HG02981 (cell line): Measurements from ENCODE around the gene TMPRSS9.
"Not testable (repeated sequence)": the region's sequence is repeated elsewhere in the genome, so short reads cannot be mapped to it uniquely, and the experiment has no call there.

Source experiments
- ATAC-seq: cut with Tn5 transposase; IDR thresholded peaks from one replicate; pipeline ENCODE4 v1.9.1; 2021; ENCODE audit warnings: mild to moderate bottlenecking, moderate library complexity; ENCODE audit not compliant: unreplicated experiment

Gene TMPRSS9

DNA sequence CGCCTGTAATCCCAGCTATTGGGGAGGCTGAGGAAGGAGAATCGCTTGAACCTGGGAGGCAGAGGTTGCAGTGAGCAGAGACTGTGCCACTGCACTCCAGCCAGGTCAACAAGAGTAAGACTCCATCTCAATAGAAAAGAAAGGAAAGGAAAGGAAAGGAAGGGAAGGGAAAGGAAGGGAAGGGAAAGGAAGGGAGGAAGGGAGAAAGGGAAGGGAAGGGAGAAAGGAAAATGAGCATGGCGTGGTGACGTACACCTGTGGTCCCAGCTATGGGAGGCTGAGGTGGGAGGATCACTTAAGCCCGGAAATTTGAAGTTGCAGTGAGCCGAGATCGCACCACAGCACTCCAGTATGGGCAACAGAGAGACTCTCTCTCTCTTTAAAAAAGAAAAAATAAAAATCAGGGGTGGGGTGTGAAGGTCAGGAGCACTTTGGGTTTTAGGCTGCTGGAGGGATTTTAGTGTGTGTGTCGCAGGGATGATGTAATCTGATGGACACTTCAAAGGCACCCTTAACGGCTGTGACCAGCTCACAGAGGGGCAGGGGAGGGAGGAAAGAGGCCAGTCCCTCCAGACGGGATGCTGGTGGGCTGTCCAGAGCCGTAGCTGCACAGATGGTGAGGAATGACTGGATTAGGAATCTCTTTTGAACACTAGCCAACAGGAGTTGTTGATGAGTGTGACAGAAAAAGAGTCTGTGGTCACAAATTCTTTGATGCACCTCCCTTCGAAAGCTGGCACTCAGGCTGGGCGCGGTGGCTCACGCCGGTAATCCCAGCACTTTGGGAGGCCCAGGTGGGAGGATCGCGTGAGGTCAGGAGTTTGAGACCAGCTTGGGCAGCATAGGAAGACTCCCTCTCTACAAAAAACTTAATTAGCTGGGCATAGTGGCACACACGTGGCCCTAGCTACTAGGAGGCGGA, 27.6 kb downstream of the TMPRSS9 start:
- ATAC-seq, result no peak

DNA sequence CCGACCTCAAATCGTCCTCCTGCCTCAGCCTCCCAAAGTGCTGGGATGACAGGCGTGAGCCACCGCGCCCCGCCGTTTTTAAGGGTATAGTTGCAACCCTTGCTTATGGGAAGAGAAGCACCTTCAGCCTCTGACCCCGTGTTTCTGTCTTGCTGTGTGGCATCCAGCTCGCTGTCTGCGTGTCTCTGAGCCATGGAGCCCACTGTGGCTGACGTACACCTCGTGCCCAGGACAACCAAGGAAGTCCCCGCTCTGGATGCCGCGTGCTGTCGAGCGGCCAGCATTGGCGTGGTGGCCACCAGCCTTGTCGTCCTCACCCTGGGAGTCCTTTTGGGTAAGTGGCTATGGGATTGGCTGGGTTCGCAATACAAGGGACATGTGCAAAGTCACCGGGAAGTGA, 29.5 kb downstream of the TMPRSS9 start:
- no peak for ATAC-seq

DNA sequence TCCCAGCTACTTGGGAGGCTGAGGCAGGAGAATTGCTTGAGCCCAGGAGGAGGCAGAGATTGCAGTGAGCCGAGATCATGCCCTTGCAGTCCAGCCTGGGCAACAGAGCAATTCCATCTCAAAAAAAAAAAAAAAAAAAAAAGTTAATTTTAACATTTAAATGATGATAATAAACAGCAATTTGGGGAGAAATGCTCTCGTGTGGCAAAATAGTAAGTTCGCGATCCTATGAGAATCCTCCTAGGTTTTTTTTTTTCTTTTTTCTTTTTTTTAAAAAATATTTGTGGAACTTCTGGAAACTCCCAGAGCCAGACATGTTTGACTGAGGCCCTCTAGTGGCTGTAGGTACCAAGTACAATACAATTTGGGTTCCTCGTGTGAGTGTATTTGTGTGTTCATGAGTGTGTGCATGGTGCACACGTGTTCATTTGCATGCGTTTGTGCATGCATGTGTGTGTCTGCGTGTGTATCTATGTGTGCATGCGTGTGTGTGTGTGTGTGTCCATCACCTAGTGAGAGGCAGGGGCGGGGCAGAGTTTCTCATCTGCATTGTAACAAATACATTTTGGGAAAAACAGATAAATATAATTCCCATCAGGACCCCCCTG, 31.2 kb downstream of the TMPRSS9 start:
- ATAC-seq, result no peak

DNA sequence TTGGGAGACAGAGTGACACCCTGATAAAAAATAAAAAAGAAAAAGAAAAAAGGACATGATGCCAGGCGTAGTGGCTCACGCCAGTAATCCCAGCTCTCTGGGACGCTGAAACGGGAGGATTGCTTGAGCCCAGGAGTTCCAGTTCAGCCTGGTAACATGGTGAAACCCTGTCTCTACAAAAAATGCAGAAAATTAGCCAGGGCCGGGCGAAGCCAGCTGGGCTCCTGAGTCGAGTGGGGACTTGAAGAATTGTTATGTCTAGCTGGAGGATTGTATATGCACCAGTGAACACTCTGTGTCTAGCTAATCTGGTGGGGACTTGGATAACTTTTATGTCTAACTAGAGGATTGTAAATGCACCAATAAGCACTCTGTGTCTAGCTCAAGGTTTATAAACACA, 32.3 kb downstream of the TMPRSS9 start:
- no peak for ATAC-seq

DNA sequence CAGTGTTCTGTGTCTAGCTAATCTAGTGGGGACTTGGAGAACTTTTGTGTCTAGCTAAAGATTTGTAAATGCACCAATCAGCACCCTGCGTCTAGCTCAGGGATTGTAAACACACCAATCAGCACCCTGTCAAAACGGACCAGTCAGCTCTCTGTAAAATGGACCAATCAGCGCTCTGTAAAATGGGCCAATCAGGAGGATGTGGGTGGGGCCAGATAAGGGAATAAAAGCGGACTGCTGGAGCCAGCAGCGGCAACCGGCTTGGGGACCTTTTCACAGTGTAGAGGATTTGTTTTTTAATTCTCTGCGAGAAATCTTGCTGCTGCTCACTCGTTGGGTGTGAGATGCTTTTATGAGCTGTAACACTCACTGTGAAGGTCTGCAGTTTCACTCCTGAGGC, 32.8 kb downstream of the TMPRSS9 start:
- not testable (repeated sequence) for ATAC-seq

DNA sequence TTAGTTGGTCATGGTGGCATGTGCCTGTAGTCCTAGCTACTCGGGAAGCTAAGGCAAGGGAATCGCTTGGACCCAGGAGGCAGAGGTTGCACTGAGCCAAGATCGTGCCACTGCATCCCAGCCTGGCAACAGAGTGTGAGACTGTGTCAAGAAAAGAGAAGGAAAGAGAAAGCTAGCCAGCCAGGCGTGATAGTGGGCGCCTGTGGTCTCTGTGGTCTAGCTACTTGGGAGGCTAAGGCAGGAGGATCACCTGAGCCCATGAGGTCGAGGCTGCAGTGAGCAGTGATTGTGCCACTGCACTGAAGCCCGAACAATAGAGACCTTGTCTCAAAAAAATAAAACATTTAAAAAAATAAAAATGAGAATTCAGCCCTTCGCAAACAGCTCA, 34.0 kb downstream of the TMPRSS9 start:
- no peak for ATAC-seq

DNA sequence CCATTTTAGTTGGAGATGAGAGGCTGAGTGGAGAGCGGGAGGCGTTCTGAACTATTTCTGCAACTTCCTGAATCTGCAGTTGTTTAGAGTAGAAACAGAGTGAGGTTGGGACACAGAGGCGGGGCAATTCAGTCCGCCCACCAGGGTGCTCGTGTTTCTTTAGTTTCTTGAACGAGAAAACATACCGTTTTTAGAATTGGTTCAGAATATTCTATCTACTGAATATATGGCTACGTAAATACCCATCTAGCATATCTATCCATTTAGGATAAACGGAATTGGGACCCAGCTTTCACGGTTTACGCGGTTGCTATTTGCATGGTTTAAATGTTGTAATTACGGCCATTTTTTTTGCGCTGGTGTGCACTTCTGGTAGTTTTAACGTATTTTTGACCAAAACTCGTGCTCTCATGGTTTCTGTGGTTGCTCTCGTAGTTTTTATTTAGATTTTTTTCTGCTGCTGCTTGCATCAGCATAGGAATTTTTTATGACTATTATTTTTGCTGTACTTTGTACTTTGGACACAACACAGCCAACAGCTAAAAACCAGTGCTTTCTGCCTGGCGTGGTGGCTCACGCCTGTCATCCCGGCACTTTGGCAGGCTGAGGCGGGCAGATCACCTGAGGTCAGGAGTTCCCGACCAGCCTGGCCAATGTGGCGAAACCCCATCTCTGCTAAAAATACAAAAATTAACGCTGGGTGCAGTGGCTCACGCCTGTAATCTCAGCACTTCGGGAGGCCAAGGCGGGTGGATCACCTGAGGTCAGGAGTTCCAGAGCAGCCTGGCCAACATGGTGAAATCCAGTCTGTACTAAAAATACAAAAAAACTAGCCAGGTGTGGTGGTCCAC, 34.6 kb downstream of the TMPRSS9 start:
- ATAC-seq, result no peak

DNA sequence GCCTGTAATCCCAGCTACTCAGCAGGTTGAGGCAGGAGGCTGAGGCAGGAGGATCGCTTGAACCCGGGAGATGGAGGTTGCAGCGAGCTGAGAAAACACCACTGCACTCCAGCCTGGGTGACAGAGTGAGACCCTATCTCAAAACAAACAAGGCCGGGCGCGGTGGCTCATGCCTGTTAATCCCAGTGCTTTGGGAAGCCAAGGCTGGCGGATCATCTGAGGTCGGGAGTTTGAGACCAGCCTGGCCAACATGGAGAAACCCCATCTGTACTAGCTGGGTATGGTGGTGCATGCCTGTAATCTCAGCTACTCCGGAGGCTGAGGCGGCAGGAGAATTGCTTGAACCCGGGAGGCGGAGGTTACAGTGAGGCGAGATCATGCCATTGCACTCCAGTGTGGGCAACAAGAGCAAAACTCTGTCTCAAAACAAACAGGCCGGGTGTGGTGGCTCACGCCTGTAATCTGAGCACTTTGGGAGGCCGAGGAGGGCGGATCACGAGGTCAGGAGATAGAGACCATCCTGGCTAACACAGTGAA, 35.3 kb downstream of the TMPRSS9 start:
- not testable (repeated sequence) for ATAC-seq

DNA sequence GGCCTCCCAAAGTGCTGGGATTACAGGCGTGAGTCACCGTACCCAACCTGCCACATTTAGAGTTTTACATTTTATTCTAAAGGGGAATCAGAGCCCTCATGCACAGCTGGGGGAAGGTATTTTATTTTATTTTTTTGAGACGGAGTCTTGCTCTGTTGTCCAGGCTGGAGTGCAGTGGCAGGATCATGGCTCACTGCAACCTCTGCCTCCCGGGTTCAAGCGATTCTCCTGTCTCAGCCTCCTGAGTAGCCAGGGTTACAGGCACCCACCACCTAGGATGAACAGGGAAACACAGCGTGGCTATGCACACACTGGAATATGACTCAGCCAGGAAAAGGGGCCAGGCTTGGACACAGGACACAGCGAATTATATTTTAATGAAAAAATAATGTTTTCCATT, 37.1 kb downstream of the TMPRSS9 start:
- not testable (repeated sequence) for ATAC-seq

DNA sequence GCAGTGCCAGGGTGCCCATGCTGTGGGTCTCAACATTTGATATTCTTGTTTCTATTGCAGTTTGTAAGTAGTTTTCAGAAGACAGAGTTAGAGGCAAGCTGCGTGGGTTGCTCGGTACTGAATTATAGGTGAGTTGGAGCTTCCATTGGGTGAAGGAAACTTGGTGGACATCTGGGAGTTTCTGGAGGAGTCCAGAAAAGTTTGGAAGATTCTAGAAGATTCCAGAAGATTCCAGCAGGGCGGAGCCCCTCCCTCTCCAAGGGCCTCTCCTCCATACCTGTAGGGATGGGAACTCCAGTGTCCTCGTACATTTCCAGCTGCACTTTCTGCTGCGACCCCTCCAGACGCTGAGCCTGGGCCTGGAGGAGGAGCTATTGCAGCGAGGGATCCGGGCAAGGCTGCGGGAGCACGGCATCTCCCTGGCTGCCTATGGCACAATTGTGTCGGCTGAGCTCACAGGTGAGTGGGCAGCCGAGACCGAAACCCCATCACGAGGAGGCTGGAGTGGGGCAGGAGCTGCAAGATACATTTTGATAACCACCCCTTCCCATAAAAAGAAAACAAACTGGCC, 38.8 kb downstream of the TMPRSS9 start:
- no peak for ATAC-seq

DNA sequence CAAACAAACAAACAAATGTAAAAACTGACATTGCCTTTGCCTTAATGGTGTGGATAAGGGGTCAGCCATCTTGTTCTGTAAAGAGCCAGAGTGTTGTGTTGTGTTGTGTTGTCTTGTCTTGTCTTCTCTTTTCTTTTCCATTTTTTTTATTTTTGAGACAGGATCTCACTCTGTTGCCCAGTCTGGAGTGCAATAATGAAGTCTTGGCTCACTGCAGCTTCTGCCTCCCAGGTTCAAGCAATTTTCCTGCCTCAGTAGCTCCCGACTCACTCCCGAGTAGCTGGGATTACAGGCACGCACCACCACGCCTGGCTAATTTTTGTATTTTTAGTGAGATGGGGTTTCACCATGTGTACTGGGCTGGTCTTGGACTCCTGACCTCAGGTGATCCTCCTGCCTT, 39.5 kb downstream of the TMPRSS9 start:
- no peak for ATAC-seq

DNA sequence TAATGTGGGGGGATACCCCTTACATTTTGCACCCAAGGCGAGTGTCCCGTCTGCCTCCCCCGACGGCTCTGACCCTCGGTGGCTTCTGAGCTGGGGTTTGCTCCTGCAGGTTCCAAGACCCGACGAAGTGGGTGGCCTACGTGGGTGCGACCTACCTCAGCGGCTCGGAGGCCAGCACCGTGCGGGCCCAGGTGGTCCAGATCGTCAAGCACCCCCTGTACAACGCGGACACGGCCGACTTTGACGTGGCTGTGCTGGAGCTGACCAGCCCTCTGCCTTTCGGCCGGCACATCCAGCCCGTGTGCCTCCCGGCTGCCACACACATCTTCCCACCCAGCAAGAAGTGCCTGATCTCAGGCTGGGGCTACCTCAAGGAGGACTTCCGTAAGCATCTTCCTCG, 48.2 kb downstream of the TMPRSS9 start:
- ATAC-seq, result no peak

DNA sequence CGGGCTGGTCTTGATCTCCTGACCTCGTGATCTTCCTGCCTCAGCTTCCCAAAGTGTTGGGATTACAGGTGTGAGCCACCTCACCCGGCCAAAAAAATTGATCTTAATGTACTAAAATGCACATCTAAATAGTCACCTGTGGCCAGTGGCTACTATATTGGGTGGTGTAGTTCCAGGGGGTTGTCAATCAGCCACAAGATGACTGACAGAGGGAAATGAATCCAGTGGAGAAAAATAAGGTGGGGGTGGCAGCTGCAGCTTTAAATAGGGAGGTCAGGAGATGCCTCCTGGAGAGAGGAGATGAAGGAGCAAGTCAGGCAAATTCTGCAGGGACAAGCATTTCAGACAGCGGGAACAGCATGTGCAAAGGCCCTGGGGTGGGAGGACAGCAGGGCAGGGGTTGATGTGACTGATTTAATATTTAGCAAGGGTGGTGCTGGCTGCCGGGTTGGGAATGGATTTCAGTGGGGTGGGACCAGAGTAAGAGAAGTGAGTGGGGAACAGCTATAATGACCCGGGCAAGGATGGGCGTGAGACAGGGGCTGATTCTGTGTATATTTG, 49.4 kb downstream of the TMPRSS9 start:
- ATAC-seq, result no peak

DNA sequence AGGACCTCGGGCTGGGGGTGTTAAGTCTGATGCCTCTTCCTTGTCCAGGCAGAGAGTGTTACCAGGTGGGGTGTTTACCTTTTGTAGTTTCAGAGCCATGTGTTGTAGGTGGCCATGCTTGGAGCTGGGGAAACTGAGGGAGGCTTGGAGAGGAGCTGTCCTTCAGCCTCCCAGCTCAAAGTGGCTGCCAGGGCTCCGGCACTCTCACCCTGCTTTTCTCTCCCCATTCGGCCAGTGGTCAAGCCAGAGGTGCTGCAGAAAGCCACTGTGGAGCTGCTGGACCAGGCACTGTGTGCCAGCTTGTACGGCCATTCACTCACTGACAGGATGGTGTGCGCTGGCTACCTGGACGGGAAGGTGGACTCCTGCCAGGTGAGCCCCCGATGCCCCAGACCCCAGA, 50.0 kb downstream of the TMPRSS9 start:
- ATAC-seq, result no peak

DNA sequence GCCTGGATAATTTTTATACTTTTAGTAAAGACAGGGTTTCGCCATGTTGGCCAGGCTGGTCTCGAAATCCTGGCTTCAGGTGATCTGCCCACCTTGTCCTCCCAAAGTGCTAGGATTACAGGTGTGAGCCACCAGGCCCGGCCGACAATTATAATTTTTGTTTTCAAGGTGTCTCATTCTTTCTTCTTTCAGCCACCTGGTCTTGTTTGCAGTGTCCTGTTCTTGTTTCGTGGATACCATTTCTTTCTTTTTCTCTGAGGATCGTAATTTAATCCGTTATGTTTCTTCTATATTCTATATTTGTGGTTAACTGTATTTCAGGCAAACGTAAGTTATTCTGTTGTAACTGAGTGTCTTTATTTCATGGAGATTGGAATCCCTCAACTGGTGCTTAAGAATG, 51.6 kb downstream of the TMPRSS9 start:
- no peak for ATAC-seq

DNA sequence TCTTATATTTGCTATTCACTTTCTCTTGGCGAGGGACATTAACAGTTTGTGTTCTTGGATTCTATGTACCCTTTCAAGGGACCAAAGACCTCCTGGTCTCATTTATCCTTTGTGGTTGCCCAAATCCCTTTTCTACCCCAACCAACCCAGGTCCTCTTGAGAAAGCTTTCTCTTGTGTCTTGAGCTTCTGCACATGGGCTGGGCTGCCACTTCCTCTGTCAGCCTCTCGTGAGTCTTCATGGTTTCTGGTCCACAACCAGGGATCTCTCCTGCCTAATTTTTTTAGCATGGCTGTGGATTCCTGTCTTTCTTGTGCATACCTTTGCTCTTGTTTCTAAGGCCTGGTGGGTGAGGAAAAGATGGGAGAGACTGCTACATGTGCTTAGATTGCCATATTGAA, 52.4 kb downstream of the TMPRSS9 start:
- ATAC-seq, result no peak

DNA sequence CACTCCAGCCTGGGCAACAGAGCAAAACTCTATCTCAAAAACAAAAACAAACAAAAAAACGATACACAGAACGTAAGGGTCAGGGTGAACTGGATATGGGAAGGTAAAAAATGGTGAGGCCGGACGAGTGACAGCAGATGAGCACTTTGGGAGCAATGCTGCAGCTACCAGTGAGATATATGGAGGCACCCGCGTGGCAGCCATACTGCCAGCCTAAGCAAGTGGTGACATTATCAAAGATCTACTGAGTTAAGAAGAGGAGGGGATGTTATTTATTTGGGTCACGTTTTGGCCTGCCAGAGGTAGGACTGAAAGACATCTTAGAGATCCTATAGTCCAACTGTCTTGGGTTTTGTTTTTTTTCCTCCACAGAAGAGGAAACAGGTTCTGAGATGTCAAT, 53.1 kb downstream of the TMPRSS9 start:
- no peak for ATAC-seq

DNA sequence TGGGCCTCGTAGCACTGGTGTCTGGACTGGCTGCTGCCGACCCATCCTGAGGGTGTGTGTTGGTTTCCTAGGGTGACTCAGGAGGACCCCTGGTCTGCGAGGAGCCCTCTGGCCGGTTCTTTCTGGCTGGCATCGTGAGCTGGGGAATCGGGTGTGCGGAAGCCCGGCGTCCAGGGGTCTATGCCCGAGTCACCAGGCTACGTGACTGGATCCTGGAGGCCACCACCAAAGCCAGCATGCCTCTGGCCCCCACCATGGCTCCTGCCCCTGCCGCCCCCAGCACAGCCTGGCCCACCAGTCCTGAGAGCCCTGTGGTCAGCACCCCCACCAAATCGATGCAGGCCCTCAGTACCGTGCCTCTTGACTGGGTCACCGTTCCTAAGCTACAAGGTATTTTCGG, 53.6 kb downstream of the TMPRSS9 start:
- ATAC-seq, result no peak

DNA sequence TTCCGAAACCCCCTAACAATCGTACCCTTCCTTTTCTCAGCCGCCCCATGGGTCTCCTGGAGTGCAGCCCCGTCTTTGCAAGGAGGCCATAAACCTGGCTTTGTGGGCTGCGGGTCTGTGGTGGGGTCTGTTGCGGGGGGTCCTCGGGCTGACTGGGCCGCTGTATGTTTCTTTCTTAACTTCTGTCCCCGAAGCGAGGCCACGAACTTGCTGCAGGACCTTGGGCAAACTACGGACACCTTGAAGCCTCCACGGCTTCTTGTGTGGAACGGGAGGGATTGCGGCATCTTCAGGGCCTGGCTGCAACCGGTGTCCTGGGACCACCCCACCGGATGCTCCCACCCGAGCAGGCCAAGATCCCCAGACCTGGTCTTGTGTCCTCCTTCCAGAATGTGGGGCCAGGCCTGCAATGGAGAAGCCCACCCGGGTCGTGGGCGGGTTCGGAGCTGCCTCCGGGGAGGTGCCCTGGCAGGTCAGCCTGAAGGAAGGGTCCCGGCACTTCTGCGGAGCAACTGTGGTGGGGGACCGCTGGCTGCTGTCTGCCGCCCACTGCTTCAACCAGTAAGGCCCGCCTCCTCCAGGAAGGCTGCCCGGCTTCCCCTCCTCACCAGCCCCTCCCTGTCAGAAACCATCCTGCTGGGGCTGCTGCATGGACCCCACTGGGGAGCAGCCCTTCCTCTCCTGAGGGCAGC, 55.4 kb downstream of the TMPRSS9 start:
- no peak for ATAC-seq

DNA sequence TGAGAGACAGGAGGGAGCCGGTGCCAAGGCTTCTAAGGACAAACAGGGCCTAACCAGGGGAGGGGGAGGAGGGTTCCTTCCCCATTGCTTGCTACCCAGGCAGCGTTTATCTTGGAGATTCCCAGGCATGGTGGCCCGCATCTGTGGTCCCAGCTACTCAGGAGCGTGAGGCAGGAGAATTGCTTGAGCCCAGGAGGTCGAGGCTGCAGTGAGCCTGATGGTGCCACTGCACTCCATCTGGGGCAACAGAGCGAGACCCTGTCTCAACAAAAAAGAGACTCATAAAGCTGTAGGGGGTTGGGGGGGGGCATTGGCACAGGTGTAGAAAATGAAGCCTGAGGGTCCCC, 55.9 kb downstream of the TMPRSS9 start:
- ATAC-seq, result no peak
